Measurements from ENCODE around the gene TRPM3. TPM values are rescaled to one million over a fixed set of nuclear protein-coding genes. Genes with fewer than 3 reads are reported as not detected.

The TRPM3 gene
- total RNA-seq, 4 donors from 2014 or later, result 0.57 to 4.4 (median 1.4) TPM; not detected in 1

- TF ChIP-seq CTCF (IDR thresholded peaks at IDR 0.05; ENCODE audit: low read depth), result no peak
Observed at GRCh38 chr9:70573308-70573707, 548.1 kb downstream of the TRPM3 start.

DNA sequence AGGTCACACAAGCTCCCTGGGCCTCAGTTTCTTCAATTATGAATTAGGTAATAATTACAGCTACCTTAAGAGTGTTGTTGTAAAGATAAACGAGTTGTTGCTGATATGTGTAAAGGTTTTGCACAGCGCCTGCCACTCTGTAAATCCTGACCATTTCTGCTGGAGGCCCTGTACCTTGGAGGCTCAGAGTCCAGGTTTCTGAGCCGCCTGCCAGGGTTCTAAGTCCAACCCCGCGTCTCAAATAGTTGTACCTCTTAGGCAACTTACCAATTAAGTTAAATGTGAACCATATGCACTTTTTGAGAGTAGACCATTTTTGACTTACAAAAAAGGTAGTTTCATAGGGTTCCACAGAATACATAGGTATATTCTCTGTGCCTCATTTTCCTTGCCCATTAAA, 550.2 kb downstream of the TRPM3 start:
- no peak for TF ChIP-seq CTCF (IDR thresholded peaks at IDR 0.05; ENCODE audit: low read depth)

DNA sequence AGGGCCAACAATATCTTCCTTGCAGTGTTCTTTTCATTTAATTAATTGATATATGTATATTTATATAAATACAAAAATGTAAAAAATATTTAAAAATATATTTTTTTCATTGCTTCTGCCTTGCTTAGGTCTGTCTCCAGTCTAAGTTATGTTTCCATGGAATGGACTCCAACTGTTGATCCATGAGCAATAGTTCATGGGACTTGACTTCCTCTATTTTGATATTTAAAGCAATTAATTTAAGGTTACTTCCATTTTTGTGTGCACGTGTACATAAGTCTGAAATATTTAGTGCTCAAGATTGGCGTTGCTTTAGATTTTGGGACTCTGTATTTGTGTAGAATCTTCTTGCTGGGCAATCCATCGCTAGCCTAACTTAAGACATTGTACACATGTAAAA, 551.6 kb downstream of the TRPM3 start:
- TF ChIP-seq CTCF (IDR thresholded peaks at IDR 0.05; ENCODE audit: low read depth), result no peak

DNA sequence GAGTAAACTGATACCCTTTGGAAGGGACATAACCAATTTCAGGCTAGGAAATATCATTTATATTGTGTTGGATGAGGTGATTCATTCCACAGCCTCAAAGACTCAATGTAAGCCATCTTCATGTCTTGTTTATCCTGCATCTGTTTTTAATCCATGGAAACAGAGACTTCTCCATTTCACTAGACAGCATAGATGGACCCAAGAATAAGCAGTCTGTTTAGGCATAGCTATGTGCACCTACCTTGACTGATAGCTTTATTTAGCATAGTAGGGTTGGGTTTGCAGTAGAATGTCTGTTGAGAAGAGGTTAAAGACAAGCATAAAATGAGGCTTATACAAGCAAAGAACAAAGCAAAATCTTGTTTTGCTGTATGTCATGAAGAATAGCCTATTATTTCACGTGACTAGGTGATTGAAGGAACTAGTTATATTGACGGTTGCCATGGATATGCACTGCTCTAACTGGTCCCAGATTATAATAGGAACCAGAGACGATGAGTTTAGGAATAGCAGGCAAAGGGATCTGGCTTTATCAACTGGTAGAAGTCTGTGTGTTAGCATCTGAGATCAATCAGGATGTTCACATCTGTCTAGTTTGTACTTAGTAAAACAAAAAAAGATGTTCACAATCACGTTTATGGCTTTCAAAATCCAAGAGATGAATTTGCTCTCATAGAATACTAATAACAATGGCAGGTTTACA, 552.2 kb downstream of the TRPM3 start:
- no peak for TF ChIP-seq CTCF (IDR thresholded peaks at IDR 0.05; ENCODE audit: low read depth)

DNA sequence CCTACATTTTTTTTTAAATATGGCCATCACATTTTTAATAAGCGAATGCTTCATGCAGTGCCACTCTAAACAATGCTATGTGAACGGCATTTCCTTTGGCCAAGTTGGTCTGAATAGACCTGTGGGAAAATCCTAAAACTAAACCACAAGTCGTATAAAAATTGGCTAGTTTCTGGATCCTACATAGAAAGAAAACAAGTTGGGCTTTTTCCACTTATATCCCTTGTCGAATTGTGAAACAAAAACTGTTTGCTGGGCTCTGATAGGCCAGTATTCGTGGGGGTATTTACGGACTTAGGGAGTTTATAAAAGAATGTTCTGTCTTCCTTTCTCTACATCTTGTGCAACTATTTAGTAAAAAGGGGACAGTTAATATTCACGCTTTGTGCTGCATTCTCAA, 553.9 kb downstream of the TRPM3 start:
- TF ChIP-seq CTCF (IDR thresholded peaks at IDR 0.05; ENCODE audit: low read depth), result no peak

GRCh38 chr9:70566751-70567150, 554.7 kb downstream of the TRPM3 start:
- no peak for TF ChIP-seq CTCF (IDR thresholded peaks at IDR 0.05; ENCODE audit: low read depth)

DNA sequence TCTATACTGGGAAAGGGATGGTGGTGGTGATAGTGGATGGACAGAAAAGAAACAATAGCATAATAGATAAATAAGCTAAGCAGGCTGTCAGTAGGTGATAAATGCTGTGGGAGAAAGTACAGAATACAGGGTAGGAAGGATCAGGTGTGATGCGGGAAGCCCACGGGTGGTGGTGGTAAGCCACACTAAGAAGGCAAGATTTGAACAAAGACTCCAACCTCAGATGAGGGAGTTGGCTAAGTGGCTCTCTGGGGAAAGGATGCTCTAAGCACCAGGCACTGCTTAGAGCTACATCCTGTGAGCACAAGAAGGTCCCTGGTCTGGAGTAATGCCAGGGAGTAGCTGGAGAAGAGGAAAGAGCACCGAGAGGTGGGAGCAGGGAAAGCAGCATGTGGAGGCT, 555.4 kb downstream of the TRPM3 start:
- TF ChIP-seq CTCF (IDR thresholded peaks at IDR 0.05; ENCODE audit: low read depth), result no peak

All from subcutaneous adipose tissue (tissue), 4 donors.